Caco-2 (cell line): ENCODE data around the gene EPS8L3. TPM values are rescaled to one million over a fixed set of nuclear protein-coding genes. Genes with fewer than 3 reads are reported as not detected.

ENCODE experiments used
- BruUV-seq: library from RNA; stranded (reverse); fragments of 400-500 nt; replicated peaks from 2 replicates; lab custom pipeline; 2021; lab: Mats Ljungman, UMichigan
- CTCF ChIA-PET: fragments of 300-600 bp; sonication (Branson Sonifier 250); formaldehyde crosslinking; loops from one replicate; lab custom pipeline; 2022; ENCODE audit warnings: antibody characterized with exemption; lab: Charles Lee
- POLR2A ChIA-PET: fragments of 300-600 bp; sonication (Branson Sonifier 250); formaldehyde crosslinking; loops from one replicate; lab custom pipeline; 2022; ENCODE audit warnings: antibody characterized with exemption; lab: Charles Lee
- DNase-seq, 2 experiments: peaks; one replicate each; pipeline versions ENCODE4 v3.0.0 to v3.0.0-alpha.2; 2020 to 2022
- H3K27me3 ChIP-seq: replicated peaks from 2 replicates; pipeline ENCODE4 v1.6.0; 2011; ENCODE audit warnings: low read length; ENCODE audit not compliant: control insufficient read depth, insufficient read depth
- H3K36me3 ChIP-seq: 2 replicates; pipeline ENCODE4 v1.5.1; 2011; ENCODE audit warnings: low read length; ENCODE audit not compliant: control insufficient read depth, insufficient read depth
- H3K4me1 ChIP-seq: fragments of 250-450 bp; sonication (Bioruptor Pico); 2 replicates; pipeline ENCODE4 v1.5.1; 2020; ENCODE audit warnings: mild to moderate bottlenecking
- H3K4me3 ChIP-seq: 2 replicates; pipeline ENCODE4 v1.5.1; 2011; ENCODE audit warnings: low read depth, mild to moderate bottlenecking, control low read depth, low read length
- H3K9me3 ChIP-seq: fragments of 250-450 bp; sonication (Bioruptor Pico); 2 replicates; pipeline ENCODE4 v1.5.1; 2020; ENCODE audit warnings: mild to moderate bottlenecking, moderate library complexity
- H3K27ac Mint-ChIP-seq: one replicate; pipeline ENCODE4 v1.8.0; 2022; ENCODE audit warnings: mixed read lengths; ENCODE audit not compliant: unreplicated experiment
- H3K27me3 Mint-ChIP-seq: one replicate; pipeline ENCODE4 v1.8.0; 2022; ENCODE audit warnings: mixed read lengths; ENCODE audit not compliant: insufficient read depth, unreplicated experiment
- H3K36me3 Mint-ChIP-seq: one replicate; pipeline ENCODE4 v1.8.0; 2022; ENCODE audit warnings: mild to moderate bottlenecking, mixed read lengths; ENCODE audit not compliant: insufficient read depth, unreplicated experiment
- H3K4me1 Mint-ChIP-seq: one replicate; pipeline ENCODE4 v1.8.0; 2022; ENCODE audit warnings: low read depth, mixed read lengths; ENCODE audit not compliant: unreplicated experiment
- H3K4me3 Mint-ChIP-seq: one replicate; pipeline ENCODE4 v1.8.0; 2022; ENCODE audit warnings: mild to moderate bottlenecking, moderate library complexity, mixed read lengths; ENCODE audit not compliant: unreplicated experiment
- H3K9me3 Mint-ChIP-seq: one replicate; pipeline ENCODE4 v1.8.0; 2022; ENCODE audit warnings: mixed read lengths; ENCODE audit not compliant: unreplicated experiment
- CTCF ChIP-seq, 2 experiments: fragments of 200-600 bp in 1 of 2; IDR thresholded peaks; 1 replicate in 1 of 2; 2 replicates in 1 of 2; pipeline versions ENCODE4 v1.5.1 to v1.8.0; 2011 to 2022; ENCODE audit warnings: antibody characterized with exemption in 1 of 2, control low read depth in 1 of 2, inconsistent platforms in 1 of 2, low read depth in 1 of 2, low read length in 1 of 2, mild to moderate bottlenecking in 1 of 2, moderate library complexity in 1 of 2; ENCODE audit not compliant: insufficient read depth in 1 of 2, severe bottlenecking in 1 of 2, unreplicated experiment in 1 of 2
- intact Hi-C: fragments of 100-400 bp; cut with micrococcal nuclease; formaldehyde crosslinking; loops from one replicate; pipeline ENCODE4 v1.10.0; 2022; ENCODE audit not compliant: unreplicated experiment
- total RNA-seq: library from RNA; stranded (reverse); gene quantifications from 2 replicates; pipeline ENCODE4 v1.2.3, GENCODE V29; 2022

Gene EPS8L3
- total RNA-seq, 1 experiment from 2014 or later: 15.3 TPM

- ChIA-PET CTCF (interaction anchor here (0.6 kb wide), 1 partner anchor 61 kb away, joined by 3 read pairs; no protein-coding TSS in a partner anchor), POLR2A (no interaction called here)
- Histone ChIP-seq H3K4me1 (peaks cover 32% of the 10 kb centered on the region), H3K9me3 (no peaks in the 10 kb centered on the region), H3K27me3 (no peaks in the 10 kb centered on the region), H3K36me3 (no peaks in the 10 kb centered on the region), H3K4me3 (no peak overlapping the region)
- Mint-ChIP-seq H3K4me1 (peaks cover 15% of the 10 kb centered on the region), H3K4me3 (no peak overlapping the region), H3K27ac (no peak overlapping the region), H3K9me3 (peaks cover 18% of the 10 kb centered on the region), H3K27me3 (no peaks in the 10 kb centered on the region), H3K36me3 (peaks cover 6% of the 10 kb centered on the region)
- no peak for DNase-seq
- TF ChIP-seq CTCF (IDR thresholded peaks at IDR 0.05; ENCODE audit: insufficient read depth in 1 of 2, low read depth in 1 of 2, low read length in 1 of 2, severe bottlenecking in 1 of 2, unreplicated experiment in 1 of 2): no peak
- intact Hi-C loops: no loop called here
- BruUV-seq: no TSS peak
These were observed 34.9 kb downstream of the EPS8L3 start for GRCh38 chr1:109728870-109729269.

GRCh38 chr1:109726728-109727373 lies 36.9 kb downstream of the EPS8L3 start:
- no peaks in the 10 kb centered on the region for H3K36me3 Mint-ChIP-seq
- Histone ChIP-seq H3K36me3 (no peaks in the 10 kb centered on the region), H3K27me3 (no peaks in the 10 kb centered on the region), H3K9me3 (no peaks in the 10 kb centered on the region), H3K4me3 (no peak overlapping the region), H3K4me1 (peaks cover 26% of the 10 kb centered on the region)
- no peaks in the 10 kb centered on the region for H3K4me1 Mint-ChIP-seq
- no peak for TF ChIP-seq CTCF (IDR thresholded peaks at IDR 0.05; ENCODE audit: insufficient read depth in 1 of 2, low read depth in 1 of 2, low read length in 1 of 2, severe bottlenecking in 1 of 2, unreplicated experiment in 1 of 2)
- no TSS peak for BruUV-seq
- ChIA-PET CTCF (no interaction called here), POLR2A (no interaction called here)
- intact Hi-C loops: no loop called here
- H3K9me3 Mint-ChIP-seq: peaks cover 9% of the 10 kb centered on the region
- no peak overlapping the region for H3K4me3 Mint-ChIP-seq
- DNase-seq: no peak
- H3K27me3 Mint-ChIP-seq: no peaks in the 10 kb centered on the region
- no peak overlapping the region for H3K27ac Mint-ChIP-seq

GRCh38 chr1:109726007-109726406 lies 37.7 kb downstream of the EPS8L3 start:
- Mint-ChIP-seq H3K27me3 (no peaks in the 10 kb centered on the region), H3K4me3 (no peak overlapping the region), H3K9me3 (peaks cover 9% of the 10 kb centered on the region), H3K4me1 (no peaks in the 10 kb centered on the region), H3K27ac (no peak overlapping the region), H3K36me3 (no peaks in the 10 kb centered on the region)
- ChIA-PET POLR2A (no interaction called here), CTCF (no interaction called here)
- no peaks in the 10 kb centered on the region for H3K27me3 ChIP-seq
- no peak for TF ChIP-seq CTCF (IDR thresholded peaks at IDR 0.05; ENCODE audit: insufficient read depth in 1 of 2, low read depth in 1 of 2, low read length in 1 of 2, severe bottlenecking in 1 of 2, unreplicated experiment in 1 of 2)
- no TSS peak for BruUV-seq
- no peaks in the 10 kb centered on the region for H3K9me3 ChIP-seq
- peaks cover 19% of the 10 kb centered on the region for H3K4me1 ChIP-seq
- H3K4me3 ChIP-seq: no peak overlapping the region
- H3K36me3 ChIP-seq: no peaks in the 10 kb centered on the region
- intact Hi-C loops: no loop called here
- no peak for DNase-seq
